ENCODE measurements around the gene VEZF1. TPM values are rescaled to one million over a fixed set of nuclear protein-coding genes. Genes with fewer than 3 reads are reported as not detected.

The VEZF1 gene
- total and polyA plus RNA-seq, 2 of the 8 experiments (the other 6 are each of a cell fraction or from before 2014, with no cell fraction given): 28.9 to 61.9 TPM

DNA sequence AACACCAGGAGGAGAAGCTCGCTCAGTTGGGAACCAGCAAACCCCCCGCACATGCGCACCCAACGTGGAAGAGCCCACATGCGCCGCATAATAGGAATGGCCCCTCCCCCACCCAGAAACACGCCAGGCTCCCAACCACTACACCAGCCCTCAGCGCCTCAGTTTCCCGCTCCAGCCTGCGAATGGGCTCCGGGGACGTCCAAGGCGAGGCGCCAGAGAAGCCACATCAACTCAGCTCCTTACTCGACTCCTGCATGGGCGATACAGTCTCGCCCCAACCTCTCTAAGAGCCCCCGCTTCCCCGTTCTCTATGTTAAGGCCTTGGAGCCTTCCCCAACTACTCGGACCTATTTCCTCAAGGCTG, 18.5 kb upstream of the VEZF1 start (continued):
- TF ChIP-seq, protein P1, sequence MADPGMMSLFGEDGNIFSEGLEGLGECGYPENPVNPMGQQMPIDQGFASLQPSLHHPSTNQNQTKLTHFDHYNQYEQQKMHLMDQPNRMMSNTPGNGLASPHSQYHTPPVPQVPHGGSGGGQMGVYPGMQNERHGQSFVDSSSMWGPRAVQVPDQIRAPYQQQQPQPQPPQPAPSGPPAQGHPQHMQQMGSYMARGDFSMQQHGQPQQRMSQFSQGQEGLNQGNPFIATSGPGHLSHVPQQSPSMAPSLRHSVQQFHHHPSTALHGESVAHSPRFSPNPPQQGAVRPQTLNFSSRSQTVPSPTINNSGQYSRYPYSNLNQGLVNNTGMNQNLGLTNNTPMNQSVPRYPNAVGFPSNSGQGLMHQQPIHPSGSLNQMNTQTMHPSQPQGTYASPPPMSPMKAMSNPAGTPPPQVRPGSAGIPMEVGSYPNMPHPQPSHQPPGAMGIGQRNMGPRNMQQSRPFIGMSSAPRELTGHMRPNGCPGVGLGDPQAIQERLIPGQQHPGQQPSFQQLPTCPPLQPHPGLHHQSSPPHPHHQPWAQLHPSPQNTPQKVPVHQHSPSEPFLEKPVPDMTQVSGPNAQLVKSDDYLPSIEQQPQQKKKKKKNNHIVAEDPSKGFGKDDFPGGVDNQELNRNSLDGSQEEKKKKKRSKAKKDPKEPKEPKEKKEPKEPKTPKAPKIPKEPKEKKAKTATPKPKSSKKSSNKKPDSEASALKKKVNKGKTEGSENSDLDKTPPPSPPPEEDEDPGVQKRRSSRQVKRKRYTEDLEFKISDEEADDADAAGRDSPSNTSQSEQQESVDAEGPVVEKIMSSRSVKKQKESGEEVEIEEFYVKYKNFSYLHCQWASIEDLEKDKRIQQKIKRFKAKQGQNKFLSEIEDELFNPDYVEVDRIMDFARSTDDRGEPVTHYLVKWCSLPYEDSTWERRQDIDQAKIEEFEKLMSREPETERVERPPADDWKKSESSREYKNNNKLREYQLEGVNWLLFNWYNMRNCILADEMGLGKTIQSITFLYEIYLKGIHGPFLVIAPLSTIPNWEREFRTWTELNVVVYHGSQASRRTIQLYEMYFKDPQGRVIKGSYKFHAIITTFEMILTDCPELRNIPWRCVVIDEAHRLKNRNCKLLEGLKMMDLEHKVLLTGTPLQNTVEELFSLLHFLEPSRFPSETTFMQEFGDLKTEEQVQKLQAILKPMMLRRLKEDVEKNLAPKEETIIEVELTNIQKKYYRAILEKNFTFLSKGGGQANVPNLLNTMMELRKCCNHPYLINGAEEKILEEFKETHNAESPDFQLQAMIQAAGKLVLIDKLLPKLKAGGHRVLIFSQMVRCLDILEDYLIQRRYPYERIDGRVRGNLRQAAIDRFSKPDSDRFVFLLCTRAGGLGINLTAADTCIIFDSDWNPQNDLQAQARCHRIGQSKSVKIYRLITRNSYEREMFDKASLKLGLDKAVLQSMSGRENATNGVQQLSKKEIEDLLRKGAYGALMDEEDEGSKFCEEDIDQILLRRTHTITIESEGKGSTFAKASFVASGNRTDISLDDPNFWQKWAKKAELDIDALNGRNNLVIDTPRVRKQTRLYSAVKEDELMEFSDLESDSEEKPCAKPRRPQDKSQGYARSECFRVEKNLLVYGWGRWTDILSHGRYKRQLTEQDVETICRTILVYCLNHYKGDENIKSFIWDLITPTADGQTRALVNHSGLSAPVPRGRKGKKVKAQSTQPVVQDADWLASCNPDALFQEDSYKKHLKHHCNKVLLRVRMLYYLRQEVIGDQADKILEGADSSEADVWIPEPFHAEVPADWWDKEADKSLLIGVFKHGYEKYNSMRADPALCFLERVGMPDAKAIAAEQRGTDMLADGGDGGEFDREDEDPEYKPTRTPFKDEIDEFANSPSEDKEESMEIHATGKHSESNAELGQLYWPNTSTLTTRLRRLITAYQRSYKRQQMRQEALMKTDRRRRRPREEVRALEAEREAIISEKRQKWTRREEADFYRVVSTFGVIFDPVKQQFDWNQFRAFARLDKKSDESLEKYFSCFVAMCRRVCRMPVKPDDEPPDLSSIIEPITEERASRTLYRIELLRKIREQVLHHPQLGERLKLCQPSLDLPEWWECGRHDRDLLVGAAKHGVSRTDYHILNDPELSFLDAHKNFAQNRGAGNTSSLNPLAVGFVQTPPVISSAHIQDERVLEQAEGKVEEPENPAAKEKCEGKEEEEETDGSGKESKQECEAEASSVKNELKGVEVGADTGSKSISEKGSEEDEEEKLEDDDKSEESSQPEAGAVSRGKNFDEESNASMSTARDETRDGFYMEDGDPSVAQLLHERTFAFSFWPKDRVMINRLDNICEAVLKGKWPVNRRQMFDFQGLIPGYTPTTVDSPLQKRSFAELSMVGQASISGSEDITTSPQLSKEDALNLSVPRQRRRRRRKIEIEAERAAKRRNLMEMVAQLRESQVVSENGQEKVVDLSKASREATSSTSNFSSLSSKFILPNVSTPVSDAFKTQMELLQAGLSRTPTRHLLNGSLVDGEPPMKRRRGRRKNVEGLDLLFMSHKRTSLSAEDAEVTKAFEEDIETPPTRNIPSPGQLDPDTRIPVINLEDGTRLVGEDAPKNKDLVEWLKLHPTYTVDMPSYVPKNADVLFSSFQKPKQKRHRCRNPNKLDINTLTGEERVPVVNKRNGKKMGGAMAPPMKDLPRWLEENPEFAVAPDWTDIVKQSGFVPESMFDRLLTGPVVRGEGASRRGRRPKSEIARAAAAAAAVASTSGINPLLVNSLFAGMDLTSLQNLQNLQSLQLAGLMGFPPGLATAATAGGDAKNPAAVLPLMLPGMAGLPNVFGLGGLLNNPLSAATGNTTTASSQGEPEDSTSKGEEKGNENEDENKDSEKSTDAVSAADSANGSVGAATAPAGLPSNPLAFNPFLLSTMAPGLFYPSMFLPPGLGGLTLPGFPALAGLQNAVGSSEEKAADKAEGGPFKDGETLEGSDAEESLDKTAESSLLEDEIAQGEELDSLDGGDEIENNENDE (IDR thresholded peaks at IDR 0.05; ENCODE audit: insufficient replicate concordance, low read length): no peak
- no peak for TF ChIP-seq SIX5 (IDR thresholded peaks at IDR 0.05; ENCODE audit: low read depth, low read length)

Data from H1 (cell line).